Stimulated activated CD4-positive, alpha-beta T cell treated with anti-CD3 and anti-CD28 coated beads, Interleukin-12 subunit alpha, Interleukin-12 subunit beta, amount 100 ng/mL, for 24 hours (primary cell): ENCODE measurements around the gene IL10RB.
A peak's percentile ranks its signal among the peaks of the same experiment; 100 is the strongest.
"Not testable (repeated sequence)": the region's sequence is repeated elsewhere in the genome, so short reads cannot be mapped to it uniquely, and the experiment has no call there.

Experiments used
- DNase-seq, 2 experiments: peaks; one replicate each; pipeline ENCODE4 v3.0.0-alpha.2; 2020; ENCODE audit warnings: low read depth in 2 of 2

The IL10RB gene

DNA sequence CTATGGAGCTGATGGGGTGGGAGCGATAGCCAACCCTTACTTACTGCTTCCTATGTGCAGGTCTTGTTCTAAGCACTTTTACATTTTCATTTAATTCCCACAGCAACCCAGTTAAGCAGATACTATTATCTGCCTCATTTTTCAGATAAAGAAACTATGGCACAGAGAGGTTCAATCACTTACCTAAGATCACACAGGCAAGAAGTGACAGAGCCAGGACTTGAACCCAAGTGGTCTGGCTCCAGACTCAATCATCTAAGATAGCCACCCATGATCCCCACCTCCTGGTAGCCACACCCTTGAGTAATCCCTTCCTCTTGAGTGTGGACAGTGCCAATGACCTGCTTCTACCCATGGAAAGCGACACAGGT, 35.5 kb downstream of the IL10RB start:
- no peak for DNase-seq

DNA sequence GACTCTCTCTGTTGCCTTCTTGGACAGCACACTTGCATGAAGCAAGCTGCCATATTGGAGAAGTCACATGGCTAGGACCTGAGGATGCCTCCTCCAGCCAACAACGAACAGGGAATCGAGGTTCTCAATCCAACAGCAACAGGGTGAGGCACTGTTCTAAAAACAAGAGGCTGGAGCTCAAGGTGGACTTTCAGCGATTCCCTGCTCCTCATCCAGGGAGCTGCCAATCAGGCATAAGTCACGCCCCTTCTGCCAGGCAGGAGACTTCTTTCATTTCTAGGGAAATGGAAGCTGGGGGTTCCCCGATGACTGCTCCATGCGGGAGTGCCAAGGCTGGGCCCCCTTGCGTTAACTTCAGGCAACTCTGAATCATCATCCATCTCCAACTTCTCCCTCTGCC, 35.9 kb downstream of the IL10RB start:
- DNase-seq: no peak

DNA sequence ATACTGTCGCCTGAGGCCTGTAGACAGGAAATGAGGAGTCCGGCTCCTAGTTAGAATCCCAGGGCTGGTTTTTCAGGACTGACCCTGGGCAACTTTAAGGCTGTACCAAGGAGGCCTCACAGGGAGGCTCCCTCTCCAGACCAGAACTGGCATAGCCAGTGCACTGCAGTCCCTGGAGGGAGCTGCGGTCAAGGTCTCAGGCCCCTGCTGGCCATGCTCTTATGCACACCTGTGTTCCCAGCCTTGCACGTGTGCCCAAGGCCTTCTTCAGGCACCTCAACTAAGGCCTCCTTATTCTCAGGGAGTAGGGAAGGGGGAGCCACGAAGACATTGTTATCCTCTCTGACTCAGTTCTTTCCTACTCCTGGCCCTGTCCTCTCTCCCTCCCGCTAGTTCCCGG, 36.6 kb downstream of the IL10RB start:
- DNase-seq: no peak

DNA sequence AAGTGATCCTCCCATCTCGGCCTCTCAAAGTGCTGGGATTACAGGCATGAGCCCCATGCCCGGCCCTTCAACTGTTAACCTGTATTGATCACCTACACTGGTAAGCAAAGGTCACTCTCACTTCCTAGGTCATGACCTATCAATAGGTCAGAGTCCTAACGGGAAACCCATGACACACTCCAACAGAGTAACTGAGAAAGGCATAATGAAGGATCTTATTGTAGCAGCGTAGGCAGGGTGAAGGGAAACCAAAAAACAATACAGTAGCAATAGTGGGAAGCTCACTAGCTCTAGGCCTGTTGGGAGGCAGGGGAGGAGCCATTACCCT, 39.1 kb downstream of the IL10RB start:
- DNase-seq: no peak

DNA sequence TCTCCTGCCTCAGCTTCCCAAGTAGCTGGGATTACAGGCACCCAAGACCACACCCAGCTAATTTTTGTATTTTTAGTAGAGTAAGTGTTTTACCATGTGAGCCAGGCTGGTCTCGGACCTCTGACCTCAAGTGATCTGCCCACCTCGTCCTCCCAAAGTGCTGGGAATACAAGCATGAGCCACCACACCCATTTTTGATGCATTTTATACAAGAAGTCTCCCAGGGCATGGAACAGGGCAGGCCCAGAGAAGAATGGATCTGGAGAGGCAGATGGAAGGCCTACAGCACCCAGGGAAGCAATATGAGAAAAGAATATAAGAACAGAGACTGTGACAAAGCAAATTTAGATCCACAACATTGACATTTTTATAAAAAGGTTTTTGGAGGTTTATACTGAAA, 39.8 kb downstream of the IL10RB start:
- DNase-seq: no peak

DNA sequence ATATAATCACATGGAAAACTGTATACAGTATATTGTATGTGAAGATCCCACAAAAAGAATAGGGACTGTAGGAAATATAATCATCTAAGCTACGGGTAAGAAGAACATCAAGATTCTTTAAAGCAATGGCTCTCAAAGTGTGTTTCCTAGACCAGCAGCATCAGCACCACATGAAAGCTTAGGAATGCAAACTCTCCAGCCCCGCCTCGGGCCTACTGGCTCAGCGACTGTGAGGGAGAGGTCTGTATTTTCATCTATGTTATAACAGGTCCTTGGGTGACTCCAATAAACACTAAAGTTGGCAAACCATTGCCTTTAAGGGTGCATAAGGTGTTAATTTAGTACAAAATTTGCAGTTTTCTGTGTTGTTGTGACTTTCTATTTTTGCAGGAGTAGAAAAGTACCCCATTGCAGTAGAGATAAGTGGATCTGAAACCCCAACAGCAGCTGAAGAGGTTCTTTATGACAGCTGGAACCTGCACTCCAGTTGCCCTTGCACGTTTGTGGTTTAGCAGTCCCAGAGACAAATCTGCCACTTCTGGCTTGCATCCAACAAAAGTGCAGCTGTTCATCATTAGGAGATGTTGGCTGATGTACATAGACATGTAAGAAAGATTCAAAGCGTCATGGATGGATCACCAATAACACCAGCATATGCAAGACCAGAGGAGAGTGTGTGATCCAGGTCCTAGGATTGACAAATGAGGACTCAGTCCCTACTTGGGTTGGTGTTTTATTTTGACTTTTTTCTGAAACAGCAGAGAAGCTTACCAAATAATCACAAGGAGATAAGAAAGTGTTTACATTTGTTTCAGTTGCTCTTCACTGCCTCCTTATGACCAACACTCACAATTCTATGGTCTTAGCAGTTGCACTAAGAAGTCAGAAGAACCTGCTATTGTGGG, 42.7 kb downstream of the IL10RB start:
- DNase-seq: no peak

DNA sequence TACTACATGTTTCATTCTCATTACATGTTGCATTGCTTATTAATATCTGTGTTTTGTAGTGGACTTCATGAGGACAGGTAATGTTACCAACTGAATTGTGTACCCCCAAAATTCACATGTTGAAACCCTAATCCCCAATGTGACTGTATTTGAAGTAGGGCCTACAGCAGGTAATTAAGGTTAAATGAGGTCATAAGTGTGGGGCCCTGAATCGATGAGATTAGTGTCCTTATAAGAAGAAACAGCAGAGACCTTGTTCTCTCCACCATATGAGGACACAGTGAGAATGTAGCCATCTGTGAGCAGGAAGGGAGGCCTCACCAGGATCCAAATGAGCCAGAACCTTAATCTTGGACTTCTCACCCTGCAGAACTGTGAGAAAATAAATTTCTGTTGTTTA, 43.6 kb downstream of the IL10RB start:
- no peak for DNase-seq

DNA sequence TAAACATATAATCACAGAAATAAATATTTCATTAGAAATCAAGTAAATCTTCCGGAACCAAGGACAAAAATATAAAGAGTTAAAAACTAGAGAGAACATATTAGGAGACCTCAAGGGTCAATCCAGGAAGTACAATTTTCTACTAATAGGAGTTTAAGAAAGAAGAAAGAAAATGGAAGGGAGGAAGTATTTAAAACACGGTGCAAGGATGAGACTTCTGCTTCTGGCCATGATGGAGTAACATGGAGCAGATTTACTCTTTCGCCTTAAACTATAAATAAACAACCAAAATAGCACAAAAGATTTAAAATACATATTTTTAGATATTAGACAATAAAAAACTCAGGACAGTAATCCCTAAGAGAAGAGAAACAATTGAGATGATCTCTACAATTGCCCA, 46.0 kb downstream of the IL10RB start:
- no peak for DNase-seq

DNA sequence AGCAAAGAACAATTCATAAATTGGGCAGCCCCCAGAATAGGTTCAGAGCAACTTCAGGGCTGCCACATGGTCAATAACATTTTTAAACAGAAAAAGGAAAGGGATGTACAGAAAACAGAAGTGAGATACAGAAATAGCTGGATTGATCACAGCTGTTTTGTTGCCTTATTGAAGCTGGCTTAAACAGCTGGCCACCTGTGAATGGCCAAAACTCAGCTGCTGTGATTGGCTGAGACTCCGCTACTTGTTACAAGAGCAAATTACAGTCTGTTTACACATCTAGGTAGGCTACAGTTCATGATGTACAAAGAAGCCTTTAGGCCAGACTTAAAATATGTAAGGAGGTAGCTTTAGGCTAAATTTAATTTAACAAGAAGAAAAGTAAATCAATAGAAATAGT, 47.0 kb downstream of the IL10RB start:
- DNase-seq: no peak

DNA sequence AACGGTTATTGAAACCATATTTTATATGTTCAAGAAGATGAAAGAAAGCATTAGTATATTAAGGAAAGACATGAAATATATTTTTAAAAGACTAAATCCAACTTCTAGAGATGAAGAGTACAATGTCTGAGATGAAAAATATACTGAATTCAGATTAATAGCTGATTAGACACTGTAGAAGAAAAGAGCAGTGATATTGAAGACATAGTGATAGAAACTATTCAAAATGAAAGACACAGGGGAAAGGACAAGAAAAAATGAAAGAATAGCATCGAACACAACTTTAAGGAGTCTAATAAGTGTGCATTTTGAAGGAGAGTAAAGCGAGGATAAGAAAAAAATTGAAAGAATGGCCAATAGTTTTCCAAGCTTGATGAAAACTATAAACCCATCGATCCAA, 47.4 kb downstream of the IL10RB start:
- no peak for DNase-seq

DNA sequence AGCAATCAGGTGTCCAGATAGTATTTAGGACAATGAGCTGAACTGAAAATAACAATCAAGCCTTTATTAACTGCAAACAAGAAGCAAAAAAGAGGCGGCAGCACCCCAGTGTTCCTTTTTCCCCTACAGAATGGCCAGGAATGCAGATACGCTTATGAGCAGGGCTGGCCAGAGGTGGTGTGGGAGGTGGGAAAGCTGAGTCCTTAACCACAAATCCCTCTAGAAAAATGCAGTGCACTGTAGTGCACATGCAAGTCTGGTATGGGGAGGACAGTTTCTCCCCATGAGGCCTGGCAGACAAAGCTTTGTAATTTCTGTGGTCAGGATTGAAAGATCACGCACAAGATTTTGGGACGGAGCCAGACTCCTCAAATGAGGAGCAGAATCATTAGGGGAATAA, 47.9 kb downstream of the IL10RB start:
- no peak for DNase-seq

DNA sequence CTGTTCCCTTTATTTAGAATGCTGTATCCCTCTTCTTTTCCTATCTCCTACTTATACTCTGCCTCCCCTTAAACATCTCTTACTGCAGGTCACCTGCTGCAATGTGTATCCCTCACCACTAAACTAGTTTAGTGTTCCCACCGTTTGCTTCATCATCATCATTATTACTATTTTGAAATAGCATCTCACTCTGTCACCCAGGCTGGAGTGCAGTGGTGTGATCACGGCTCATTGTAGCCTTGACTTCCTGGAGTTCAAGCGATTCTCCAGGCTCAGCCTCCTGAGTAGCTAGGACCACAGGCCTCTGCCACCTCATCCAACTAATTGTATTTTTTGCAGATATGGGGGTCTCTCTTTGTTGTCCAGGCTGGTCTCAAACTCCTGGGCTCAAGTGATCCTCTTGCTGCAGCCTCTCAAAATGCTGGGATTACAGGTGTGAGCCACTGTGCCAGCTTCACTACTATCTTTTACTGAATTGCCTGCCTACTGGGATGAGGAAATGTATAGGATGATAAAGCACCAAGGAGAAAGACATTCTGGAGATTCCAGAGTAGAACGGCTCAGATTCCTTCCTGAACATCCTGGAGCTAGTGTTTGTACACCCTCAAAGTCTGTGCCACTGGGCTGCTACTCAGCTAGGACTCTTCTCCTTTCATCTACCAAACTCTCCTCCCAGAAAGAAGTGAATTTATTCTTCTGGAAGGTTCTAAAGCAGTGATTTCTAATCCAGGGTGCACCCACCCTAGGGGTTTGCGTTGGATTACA, 50.0 kb downstream of the IL10RB start:
- no peak for DNase-seq

DNA sequence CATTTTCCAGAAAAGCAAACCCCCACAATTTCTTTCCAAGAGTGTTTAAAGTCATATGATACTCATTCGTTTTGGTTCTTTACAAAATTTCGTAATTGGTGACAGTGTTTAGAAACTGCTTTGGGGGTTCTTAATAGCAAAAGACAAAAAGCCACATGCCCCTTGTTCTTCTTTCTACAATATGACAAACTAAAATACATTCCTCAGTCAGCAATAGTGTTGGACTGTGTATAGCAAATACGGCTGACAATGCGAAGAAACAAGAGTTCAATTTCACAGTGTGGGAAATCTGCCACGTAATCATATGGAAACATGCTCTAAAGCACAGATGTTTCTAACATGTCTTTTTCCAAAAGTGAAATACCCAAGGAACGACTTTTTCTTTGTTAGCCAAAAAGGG, 51.0 kb downstream of the IL10RB start:
- no peak for DNase-seq

DNA sequence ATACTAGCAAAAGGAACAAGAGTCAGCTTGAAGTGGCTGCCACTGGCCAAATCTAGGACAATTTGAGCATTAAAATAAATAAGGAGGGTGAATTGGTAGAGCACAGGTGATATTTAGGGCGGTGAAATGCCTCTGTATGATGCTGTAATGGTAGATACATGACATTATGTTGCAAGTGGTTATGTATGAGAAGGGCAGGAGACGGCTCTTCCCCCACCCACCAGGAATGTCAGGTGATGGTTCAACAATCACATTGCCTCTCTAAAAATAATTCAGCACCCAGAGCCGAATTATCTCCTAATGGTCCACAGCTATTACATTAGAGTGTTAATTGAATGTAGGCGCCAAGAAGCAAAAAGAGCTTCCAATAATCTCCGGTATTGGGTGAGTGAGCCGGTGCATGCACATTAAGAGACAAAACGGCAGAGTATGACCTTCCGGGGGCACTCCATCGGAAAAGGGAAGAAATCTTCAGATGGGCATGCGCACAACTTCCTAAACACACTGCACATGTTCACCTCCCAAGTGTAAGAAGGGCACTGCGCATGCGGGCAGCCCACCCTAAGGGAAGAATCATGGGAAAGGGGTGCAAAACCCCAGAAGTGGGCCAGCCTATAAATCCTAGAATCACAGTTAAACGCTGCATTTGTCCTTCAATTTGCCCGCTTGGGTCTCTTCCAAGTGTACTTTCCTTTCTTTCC, 51.8 kb downstream of the IL10RB start:
- DNase-seq: no peak

DNA sequence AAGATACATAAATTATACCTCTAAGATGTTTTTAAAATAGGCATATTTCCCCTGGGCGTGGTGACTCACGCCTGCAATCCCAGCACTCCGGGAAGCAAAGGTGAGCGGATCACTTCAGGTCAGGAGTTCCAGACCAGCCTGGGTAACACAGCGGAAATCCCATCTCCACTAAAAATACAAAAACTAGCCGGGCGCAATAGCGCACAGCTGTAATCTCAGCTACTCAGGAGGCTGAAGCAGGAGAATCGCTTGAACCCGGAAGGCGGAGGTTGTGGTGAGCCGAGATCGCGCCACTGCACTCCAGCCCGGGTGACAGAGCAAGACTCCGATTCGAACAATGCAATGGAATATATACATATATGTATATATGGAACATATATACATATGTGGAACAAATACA, 54.8 kb downstream of the IL10RB start:
- DNase-seq: not testable (repeated sequence)

DNA sequence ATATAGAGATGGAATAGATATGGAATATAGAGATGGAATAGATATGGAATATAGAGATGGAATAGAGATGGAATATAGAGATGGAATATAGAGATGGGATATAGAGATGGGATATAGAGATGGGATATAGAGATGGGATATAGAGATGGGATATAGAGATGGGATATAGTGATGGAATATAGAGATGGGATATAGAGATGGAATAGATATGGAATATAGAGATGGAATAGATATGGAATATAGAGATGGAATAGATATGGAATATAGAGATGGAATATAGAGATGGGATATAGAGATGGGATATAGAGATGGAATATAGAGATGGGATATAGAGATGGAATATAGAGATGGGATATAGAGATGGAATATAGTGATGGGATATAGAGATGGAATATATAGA, 57.4 kb downstream of the IL10RB start:
- DNase-seq: not testable (repeated sequence)

DNA sequence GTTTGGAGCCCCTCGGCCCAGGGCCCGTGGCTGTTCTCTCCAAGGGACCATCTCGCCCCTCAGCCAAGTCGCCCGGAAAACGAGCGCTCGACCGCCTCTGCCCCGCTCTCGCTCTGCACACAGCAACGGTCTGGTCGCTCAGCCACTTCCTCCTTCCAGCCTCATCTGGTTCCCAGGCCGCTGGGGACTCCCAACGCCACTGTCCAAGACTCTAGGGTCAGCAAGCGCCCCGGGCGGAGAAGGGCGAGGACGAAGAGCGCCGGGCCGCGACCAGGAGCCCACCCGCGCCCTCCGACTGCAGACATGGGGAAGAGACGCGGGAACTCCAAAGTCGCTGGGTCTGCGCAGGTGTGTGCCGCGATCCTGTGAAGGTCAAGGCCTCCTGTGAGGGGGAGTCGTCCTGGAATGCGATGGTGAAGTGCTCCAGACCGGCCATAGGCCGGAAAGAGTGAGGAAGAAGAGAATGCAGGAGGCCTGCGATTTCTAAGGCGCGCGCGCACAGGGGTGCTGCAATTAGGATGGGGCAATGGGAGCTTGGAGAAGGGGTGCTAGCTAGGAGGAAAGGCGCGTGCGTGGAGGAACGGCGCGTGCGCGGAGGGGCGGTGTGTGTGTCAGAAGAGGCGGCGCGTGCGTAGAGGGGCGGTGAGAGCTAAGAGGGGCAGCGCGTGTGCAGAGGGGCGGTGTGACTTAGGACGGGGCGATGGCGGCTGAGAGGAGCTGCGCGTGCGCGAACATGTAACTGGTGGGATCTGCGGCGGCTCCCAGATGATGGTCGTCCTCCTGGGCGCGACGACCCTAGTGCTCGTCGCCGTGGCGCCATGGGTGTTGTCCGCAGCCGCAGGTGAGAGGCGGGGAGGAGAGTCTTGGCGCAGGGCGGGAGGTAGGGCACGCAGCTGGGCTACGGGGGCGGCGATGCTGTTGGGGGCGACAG, 58.4 kb downstream of the IL10RB start, which contains the start of gene IFNAR1:
TSS of gene IFNAR1 (plus strand) at position 680 of the 931 bp plus-strand sequence. CDS start at position 766, 86 bp downstream.
- peak; percentile 98 for DNase-seq

DNA sequence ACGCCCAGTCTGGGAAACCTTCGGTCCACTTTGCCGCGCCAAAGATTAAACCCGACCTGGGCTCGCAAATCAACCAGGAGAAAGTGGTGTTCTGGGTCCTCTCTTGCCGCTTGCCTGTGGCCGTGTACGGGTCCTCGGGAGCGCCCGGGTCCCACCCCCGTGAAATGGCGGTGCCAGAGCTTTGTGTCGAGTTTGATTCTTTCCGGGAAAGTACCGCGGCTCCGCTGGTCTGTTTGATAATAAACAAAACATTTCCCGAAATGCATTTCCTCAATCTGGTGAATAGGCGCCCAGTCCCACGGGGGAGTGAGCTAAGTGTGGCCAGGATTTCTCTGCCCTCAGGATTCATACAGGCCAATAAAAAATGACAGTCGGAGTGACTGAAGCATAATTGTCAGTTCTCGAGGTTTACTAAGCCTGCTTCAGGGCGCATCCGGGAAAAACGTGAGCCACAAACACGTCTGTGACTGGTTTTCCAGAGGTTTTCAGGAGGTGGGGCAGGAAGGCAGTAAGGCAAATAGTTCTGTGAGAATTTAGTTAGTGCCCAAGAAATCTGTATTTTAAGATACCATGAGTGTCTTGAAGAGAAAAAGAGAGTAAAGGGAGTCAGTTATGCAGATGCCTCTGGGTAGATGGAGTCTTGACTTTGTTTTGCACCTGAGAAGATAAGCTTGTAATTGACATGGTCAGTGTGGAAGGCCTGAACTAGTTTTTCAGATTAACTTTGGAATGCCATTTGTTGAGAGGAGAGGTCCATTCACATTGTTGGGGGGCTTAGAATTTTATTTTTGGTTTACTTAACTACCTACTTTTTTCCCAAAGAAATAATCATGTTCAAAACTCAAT, 59.3 kb downstream of the IL10RB start:
- peak; percentile 52 to 63 for DNase-seq

DNA sequence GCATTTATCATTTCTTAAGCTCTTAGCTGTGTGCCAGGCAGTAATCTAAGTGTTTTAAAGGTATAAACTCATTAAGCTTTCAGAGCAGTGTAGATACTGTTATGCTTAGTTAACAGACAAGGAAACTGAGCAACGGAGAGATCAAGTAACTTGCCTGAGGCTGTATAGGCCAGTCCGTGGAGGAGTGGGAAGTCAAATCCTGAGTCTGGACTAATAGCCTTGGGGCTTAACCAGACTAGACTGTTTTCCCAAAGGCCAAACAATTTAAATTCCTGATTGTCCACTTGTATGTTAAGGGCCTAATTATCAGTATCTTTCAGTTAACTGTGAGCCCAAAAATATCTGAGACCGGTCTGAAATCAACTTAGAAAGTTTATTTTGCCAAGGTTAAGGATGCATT, 61.2 kb downstream of the IL10RB start:
- no peak for DNase-seq

DNA sequence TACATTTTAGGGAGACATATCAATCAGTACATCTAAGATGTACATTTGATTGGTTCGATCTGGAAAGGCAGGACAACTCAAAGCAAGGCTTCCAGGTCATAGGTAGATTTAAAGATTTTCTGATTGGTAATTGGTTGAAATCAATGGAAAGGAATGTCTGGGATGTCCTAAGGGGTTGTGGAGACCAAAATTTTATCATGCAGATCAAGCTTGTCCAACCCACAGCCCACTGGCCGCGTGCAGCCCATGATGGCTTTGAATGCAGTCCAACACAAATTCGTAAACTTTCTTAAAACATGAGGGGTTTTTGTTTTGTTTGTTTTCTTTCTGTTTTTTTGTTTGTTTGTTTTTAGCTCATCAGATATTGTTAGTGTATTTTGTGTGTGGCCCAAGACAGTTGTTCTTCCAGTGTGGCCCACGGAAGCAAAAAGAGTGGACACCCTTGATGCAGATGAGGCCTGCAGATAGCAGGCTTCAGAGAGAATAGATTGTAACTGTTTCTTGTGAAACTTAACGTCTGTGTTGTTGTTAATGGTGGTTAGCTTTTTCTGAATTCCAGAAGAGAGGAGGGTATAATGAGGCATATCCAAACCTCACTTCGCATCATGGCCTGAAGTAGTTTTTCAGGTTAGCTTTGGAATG, 61.7 kb downstream of the IL10RB start:
- no peak for DNase-seq
